ENCODE data around the gene AGBL1. TPM values are rescaled to one million over a fixed set of nuclear protein-coding genes. Genes with fewer than 3 reads are reported as not detected.

AGBL1 gene
- polyA plus RNA-seq, 1 donor (not counting 4 experiments of a cell fraction or from before 2014, with no cell fraction given) = not detected

DNA sequence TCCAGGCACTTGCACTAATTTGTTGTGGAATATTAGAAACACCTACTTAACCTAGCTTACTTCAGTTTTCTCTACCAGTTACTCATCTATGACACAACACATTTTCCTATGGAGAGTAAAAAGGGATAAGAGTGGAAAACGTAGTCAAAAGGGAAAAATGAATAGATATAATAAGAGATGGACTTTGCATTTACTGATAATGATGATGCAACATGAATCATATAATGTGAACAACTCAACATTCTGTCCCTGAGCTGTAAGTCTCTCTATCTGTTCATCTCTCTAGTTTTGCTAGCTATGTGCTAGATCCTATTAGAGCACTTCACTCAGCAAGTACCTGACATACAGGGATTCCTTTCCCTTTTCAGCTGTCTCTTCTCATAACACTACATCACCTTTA lies 627.1 kb downstream of the AGBL1 start:
- H3K4me1 ChIP-seq (ENCODE audit: control insufficient read depth, extremely low read depth, insufficient read depth, low read length) = no peaks in the 10 kb centered on the region
- no peak overlapping the region for H2AFZ ChIP-seq (ENCODE audit: control insufficient read depth, low read length)
- H3K4me3 ChIP-seq (ENCODE audit: control insufficient read depth in 2 of 3, extremely low read depth in 1 of 3, insufficient read depth in 2 of 3, low read depth in 1 of 3, low read length in 3 of 3) = no peak overlapping the region
- H3K27me3 ChIP-seq (ENCODE audit: control insufficient read depth, extremely low read depth, insufficient read depth, low read length) = no peaks in the 10 kb centered on the region
- no peak overlapping the region for H3K27ac ChIP-seq (ENCODE audit: control insufficient read depth, insufficient read depth, low read length)
- no peaks in the 10 kb centered on the region for H3K9me3 ChIP-seq (ENCODE audit: control insufficient read depth, low read depth, low read length)
- H3K36me3 ChIP-seq (ENCODE audit: control insufficient read depth in 2 of 2, extremely low read depth in 1 of 2, insufficient read depth in 2 of 2, low read length in 2 of 2) = no peaks in the 10 kb centered on the region
- no peak for TF ChIP-seq EZH2 (IDR thresholded peaks at IDR 0.05; ENCODE audit: low read length)
- TF ChIP-seq, protein P1, sequence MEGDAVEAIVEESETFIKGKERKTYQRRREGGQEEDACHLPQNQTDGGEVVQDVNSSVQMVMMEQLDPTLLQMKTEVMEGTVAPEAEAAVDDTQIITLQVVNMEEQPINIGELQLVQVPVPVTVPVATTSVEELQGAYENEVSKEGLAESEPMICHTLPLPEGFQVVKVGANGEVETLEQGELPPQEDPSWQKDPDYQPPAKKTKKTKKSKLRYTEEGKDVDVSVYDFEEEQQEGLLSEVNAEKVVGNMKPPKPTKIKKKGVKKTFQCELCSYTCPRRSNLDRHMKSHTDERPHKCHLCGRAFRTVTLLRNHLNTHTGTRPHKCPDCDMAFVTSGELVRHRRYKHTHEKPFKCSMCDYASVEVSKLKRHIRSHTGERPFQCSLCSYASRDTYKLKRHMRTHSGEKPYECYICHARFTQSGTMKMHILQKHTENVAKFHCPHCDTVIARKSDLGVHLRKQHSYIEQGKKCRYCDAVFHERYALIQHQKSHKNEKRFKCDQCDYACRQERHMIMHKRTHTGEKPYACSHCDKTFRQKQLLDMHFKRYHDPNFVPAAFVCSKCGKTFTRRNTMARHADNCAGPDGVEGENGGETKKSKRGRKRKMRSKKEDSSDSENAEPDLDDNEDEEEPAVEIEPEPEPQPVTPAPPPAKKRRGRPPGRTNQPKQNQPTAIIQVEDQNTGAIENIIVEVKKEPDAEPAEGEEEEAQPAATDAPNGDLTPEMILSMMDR (optimal IDR thresholded peaks at IDR 0.05 in 1 of 3, IDR thresholded peaks at IDR 0.05 in 1 of 3, conservative IDR thresholded peaks at IDR 0.05 in 1 of 3; ENCODE audit: extremely low read depth in 1 of 3, insufficient read depth in 2 of 3, low read length in 3 of 3) = no peak
- no peaks in the 10 kb centered on the region for H4K20me1 ChIP-seq (ENCODE audit: control insufficient read depth, extremely low read depth, insufficient read depth, low read length)
- H3K9me1 ChIP-seq (ENCODE audit: control insufficient read depth, extremely low read depth, insufficient read depth, low read length) = no peaks in the 10 kb centered on the region
- FAIRE-seq (no peak), DNase-seq (ENCODE audit: low read depth, low spot score) (no peak)
- dilution Hi-C loops (cut with MboI; ENCODE audit: extremely low pct_ligation_motif_present, low sequenced_read_pairs) = no loop called here
- H3K4me2 ChIP-seq (ENCODE audit: control insufficient read depth, extremely low read depth, insufficient read depth, low read depth, low read length) = no peak overlapping the region
- H3K9ac ChIP-seq (ENCODE audit: control insufficient read depth, extremely low read depth, insufficient read depth, low read length) = no peak overlapping the region
- no peaks in the 10 kb centered on the region for H3K79me2 ChIP-seq (ENCODE audit: control insufficient read depth, insufficient read depth, low read length)

DNA sequence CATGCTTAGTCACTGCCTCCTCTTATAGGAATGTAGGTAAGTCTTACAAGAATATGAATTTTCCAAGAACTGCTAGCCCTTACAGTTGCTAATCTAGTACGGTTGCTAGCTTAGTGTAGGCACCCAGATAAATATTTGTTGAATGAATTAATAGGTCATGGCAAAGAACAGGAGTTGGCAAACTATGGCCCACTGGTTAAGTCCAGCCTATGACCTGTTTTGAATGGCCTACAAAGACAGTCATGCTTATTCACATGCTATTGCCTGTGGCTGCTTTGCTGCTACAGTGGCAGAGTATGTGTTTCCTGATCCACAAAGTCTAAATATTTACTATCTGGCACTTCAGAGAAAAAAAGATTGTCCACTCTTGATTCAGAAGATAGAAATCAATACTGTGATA lies 631.8 kb downstream of the AGBL1 start:
- no peak overlapping the region for H3K27ac ChIP-seq (ENCODE audit: control insufficient read depth, insufficient read depth, low read length)

More for the DNA sequence above, 631.8 kb downstream of the AGBL1 start:
- TF ChIP-seq, protein P1 (optimal IDR thresholded peaks at IDR 0.05 in 1 of 3, IDR thresholded peaks at IDR 0.05 in 1 of 3, conservative IDR thresholded peaks at IDR 0.05 in 1 of 3; ENCODE audit: extremely low read depth in 1 of 3, insufficient read depth in 2 of 3, low read length in 3 of 3) = no peak
- no peak for TF ChIP-seq EZH2 (IDR thresholded peaks at IDR 0.05; ENCODE audit: low read length)
- no peak overlapping the region for H3K9ac ChIP-seq (ENCODE audit: control insufficient read depth, extremely low read depth, insufficient read depth, low read length)
- no peaks in the 10 kb centered on the region for H3K79me2 ChIP-seq (ENCODE audit: control insufficient read depth, insufficient read depth, low read length)
- no peak overlapping the region for H3K4me2 ChIP-seq (ENCODE audit: control insufficient read depth, extremely low read depth, insufficient read depth, low read depth, low read length)
- H3K27me3 ChIP-seq (ENCODE audit: control insufficient read depth, extremely low read depth, insufficient read depth, low read length) = no peaks in the 10 kb centered on the region
- H3K9me1 ChIP-seq (ENCODE audit: control insufficient read depth, extremely low read depth, insufficient read depth, low read length) = no peaks in the 10 kb centered on the region
- no peak overlapping the region for H3K4me3 ChIP-seq (ENCODE audit: control insufficient read depth in 2 of 3, extremely low read depth in 1 of 3, insufficient read depth in 2 of 3, low read depth in 1 of 3, low read length in 3 of 3)
- no peaks in the 10 kb centered on the region for H4K20me1 ChIP-seq (ENCODE audit: control insufficient read depth, extremely low read depth, insufficient read depth, low read length)
- no peaks in the 10 kb centered on the region for H3K4me1 ChIP-seq (ENCODE audit: control insufficient read depth, extremely low read depth, insufficient read depth, low read length)
- no peak for FAIRE-seq
- DNase-seq (ENCODE audit: low read depth, low spot score) = no peak
- no peaks in the 10 kb centered on the region for H3K9me3 ChIP-seq (ENCODE audit: control insufficient read depth, low read depth, low read length)
- dilution Hi-C loops (cut with MboI; ENCODE audit: extremely low pct_ligation_motif_present, low sequenced_read_pairs) = no loop called here
- H2AFZ ChIP-seq (ENCODE audit: control insufficient read depth, low read length) = no peak overlapping the region
- H3K36me3 ChIP-seq (ENCODE audit: control insufficient read depth in 2 of 2, extremely low read depth in 1 of 2, insufficient read depth in 2 of 2, low read length in 2 of 2) = no peaks in the 10 kb centered on the region
